HG02759 (cell line): Measurements from ENCODE around the gene HSF2.
"Not testable (repeated sequence)": the region's sequence is repeated elsewhere in the genome, so short reads cannot be mapped to it uniquely, and the experiment has no call there.

Source experiments
- ATAC-seq: cut with Tn5 transposase; IDR thresholded peaks from one replicate; pipeline ENCODE4 v1.9.1; 2021; ENCODE audit warnings: mild to moderate bottlenecking, moderate library complexity; ENCODE audit not compliant: unreplicated experiment

The HSF2 gene

GRCh38 chr6:122449069-122449468 lies 49.6 kb downstream of the HSF2 start:
- ATAC-seq: no peak

DNA sequence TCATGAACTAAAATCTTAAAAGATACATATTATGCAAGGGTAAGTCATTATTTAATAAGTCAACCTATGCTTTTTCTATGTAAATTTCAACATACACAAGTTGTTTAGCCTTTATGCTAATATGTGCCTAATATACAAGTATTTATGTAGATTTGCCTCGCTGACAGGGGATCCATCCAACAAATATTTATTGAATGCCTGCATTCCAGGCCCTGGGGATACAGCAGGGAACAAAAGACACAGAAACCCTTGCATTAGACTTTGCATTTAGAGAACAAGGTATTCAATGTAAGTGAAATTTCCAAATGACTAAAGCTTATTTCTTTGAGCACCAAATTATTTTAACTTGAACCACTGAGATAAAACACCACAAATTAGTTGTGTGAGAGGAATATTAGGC lies 53.1 kb downstream of the HSF2 start:
- no peak for ATAC-seq

DNA sequence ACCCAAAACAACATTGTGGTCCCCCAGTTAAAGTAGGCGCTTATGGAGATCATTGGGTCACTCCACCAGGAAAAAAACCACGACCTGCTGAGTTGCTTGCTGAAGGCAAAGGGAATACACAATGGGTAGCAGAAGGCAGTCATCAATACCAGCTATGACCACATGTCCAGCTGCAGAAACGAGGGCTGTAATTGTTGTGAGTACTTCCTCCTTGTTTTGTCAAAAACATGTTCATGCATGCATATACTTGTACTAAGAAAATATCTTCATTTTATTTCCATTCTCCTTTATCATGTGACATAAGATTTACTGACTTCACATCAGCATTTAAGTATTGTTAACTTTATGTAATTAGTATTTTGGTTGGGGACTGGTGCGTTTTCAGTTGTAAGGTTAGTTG lies 55.2 kb downstream of the HSF2 start:
- ATAC-seq: no peak

DNA sequence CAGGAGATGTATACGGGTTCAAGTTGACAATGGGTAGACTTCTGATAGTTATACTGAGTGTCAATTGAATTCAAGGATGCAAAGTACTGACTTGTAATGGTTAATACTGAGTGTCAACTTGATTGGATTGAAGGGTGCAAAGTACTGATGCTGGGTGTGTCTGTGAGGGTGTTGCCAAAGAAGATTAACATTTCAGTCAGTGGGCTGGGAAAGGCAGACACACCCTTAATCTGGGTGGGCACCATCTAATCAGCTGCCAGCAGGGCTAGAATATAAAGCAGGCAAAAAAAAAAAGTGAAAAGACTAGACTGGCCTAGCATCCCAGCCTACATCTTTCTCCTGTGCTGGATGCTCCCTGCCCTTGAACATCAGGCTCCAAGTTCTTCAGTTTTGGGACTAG lies 55.7 kb downstream of the HSF2 start:
- ATAC-seq: not testable (repeated sequence)

GRCh38 chr6:122458087-122458486 lies 58.6 kb downstream of the HSF2 start:
- no peak for ATAC-seq

GRCh38 chr6:122459240-122459639 lies 59.8 kb downstream of the HSF2 start:
- no peak for ATAC-seq

GRCh38 chr6:122459865-122460416 lies 60.5 kb downstream of the HSF2 start:
- not testable (repeated sequence) for ATAC-seq

- ATAC-seq: no peak
Measured at GRCh38 chr6:122461885-122462284, 62.4 kb downstream of the HSF2 start.

- peak; percentile 99 for ATAC-seq
Measured at GRCh38 chr6:122471107-122472021, 71.9 kb downstream of the HSF2 start, which contains the start of gene SERINC1. TSS of gene SERINC1 (minus strand) at chr6:122471807. CDS start at chr6:122471737, 70 bp downstream.

DNA sequence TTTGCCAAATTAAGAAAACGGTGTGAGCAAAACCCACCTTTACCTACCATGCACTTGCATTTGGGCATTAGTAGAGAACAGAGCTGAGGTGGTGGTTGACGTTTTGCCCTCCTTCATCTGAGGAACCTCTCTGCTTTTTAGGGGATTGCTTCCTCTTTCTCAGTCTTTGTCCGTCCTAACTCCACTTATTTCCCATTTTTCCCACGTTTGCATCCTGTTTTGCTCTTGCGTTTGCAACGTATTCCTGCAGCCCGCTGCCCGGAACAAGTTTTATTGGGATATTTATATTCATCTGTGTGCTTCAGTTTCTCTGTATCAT lies 72.5 kb downstream of the HSF2 start:
- ATAC-seq: peak; percentile 58

GRCh38 chr6:122476131-122476530 lies 76.7 kb downstream of the HSF2 start:
- no peak for ATAC-seq

- ATAC-seq: no peak
Measured at GRCh38 chr6:122482750-122483080, 83.3 kb downstream of the HSF2 start.
